Adrenal gland (tissue), 19 donors: ENCODE results near the gene PGAM4. TPM values are rescaled to one million over a fixed set of nuclear protein-coding genes. Genes with fewer than 3 reads are reported as not detected.

Experiments
- DNase-seq, 7 donors: peaks; one replicate each; pipeline ENCODE4 v3.0.0-alpha.2; 2019 to 2020
- H3K27ac ChIP-seq, 5 donors: fragments of 200-600 bp; sonication (generic) in 4 of 5; 1 replicate in 3 of 5; 2 replicates in 2 of 5; pipeline versions ENCODE4 v1.5.1 to v1.8.0; 2016 to 2020; ENCODE audit warnings: mild to moderate bottlenecking in 1 of 5
- H3K27me3 ChIP-seq: fragments of 200-600 bp; 2 replicates; pipeline ENCODE4 v1.8.0; 2021
- H3K36me3 ChIP-seq, 2 donors: fragments of 200-600 bp; replicated peaks in 1 of 2; 1 replicate in 1 of 2; 2 replicates in 1 of 2; pipeline versions ENCODE4 v1.5.1 to v1.8.0; 2018 to 2022
- H3K4me1 ChIP-seq, 2 donors: fragments of 200-600 bp; replicated peaks in 1 of 2; 1 replicate in 1 of 2; 2 replicates in 1 of 2; pipeline versions ENCODE4 v1.5.1 to v1.8.0; 2018 to 2021
- H3K4me3 ChIP-seq, 4 donors: fragments of 200-600 bp; sonication (generic) in 3 of 4; one replicate each; pipeline ENCODE4 v1.5.1; 2016 to 2018
- H3K9me3 ChIP-seq, 3 donors: fragments of 200-600 bp; sonication (generic) in 1 of 3; replicated peaks in 1 of 3; 1 replicate in 2 of 3; 2 replicates in 1 of 3; pipeline versions ENCODE4 v1.5.1 to v1.8.0; 2016 to 2021
- CTCF ChIP-seq, 6 experiments: fragments of 450-650 bp in 4 of 6; fragments of 200-600 bp in 2 of 6; sonication (generic) in 1 of 6; IDR thresholded peaks; 1 replicate in 5 of 6; 2 replicates in 1 of 6; pipeline versions ENCODE4 v1.5.1 to v1.8.0; 2016 to 2021; ENCODE audit warnings: antibody characterized with exemption in 6 of 6, mild to moderate bottlenecking in 2 of 6, moderate library complexity in 1 of 6
- POLR2A ChIP-seq, 2 donors: fragments of 450-650 bp; IDR thresholded peaks; one replicate each; pipeline ENCODE4 v1.6.1; 2017; ENCODE audit warnings: antibody characterized with exemption in 2 of 2, mild to moderate bottlenecking in 2 of 2, moderate library complexity in 1 of 2
- WGBS, 4 donors: extraction: QIAGEN DNeasy Blood & Tissue Kit in 2 of 4; methylation state at CpG; one replicate each; pipeline versions ENCODE4 v1.1.5 to v1.1.7; 2013 to 2017; 5-methylcytosine and 5-hydroxymethylcytosine counted together
- intact Hi-C, 2 donors: fragments of 100-400 bp; cut with DNase I; formaldehyde crosslinking; loops; one replicate each; pipeline versions ENCODE4 v1.14.1 to v1.15.0; 2022 to 2023
- long read RNA-seq, 10 donors: library from polyadenylated mRNA in 3 of 10; unstranded in 2 of 10; stranded (forward) in 1 of 10; transcript quantifications; one replicate each; pipeline ENCODE4 v2.0.0 and lab custom pipeline, GENCODE V29; 2021 to 2026
- polyA plus RNA-seq, 3 donors: library from polyadenylated mRNA; stranded (reverse); fragments of 200-250 nt in 2 of 3; fragments of 350-450 nt in 1 of 3; fragmentation: Illumina TruSeq in 1 of 3; extraction: RNeasy Lipid Tissue Mini Kit (QIAGEN cat#74804) in 1 of 3; gene quantifications; one replicate each; pipeline ENCODE4 v1.2.3, GENCODE V29; 2013 to 2014
- total RNA-seq, 9 donors: library from RNA; depleted of rRNA in 4 of 9; stranded (reverse); fragments of >200 nt in 4 of 9; fragments of 120-200 nt in 1 of 9; fragmentation: NEBNext Ultra II Directional in 1 of 9; extraction: Animal tissue kit (Norgen Biotek cat#: 25700) in 1 of 9; gene quantifications; one replicate each; pipeline versions ENCODE4 v1.1.0 to v1.2.4, GENCODE V29; 2013 to 2023
- donor health status: healthy with polysubstance abuse.
- donor health status: Bipolar disorder and iron deficiency.
- donor health status: DM: yes; HTN: yes; CAD: no.
- donor health status: DM: no; HTN: no; CAD: no.
- donor health status: DM: no; HTN: no; CAD: no.
- donor health status: DM: yes; HTN: yes; CAD: no.

The PGAM4 gene
- total RNA-seq (under 1 TPM in 1 of 9 donors, not detected in 8; 0.42 TPM), polyA plus RNA-seq (under 1 TPM in 1 of 3 donors, not detected in 2; 0.26 TPM)
- long read RNA-seq, donor 1 = 0 reads
- long read RNA-seq, donor 2 = 0 reads
- long read RNA-seq, donor 3 = 0 reads
- long read RNA-seq, donor 4 = 0 reads
- long read RNA-seq, donor 5 = 0 reads
- long read RNA-seq, donor 6 = 0 reads
- long read RNA-seq, donor 7 = 0 reads
- long read RNA-seq, donor 8 = 0 reads
- long read RNA-seq, donor 9 = 0 reads
- long read RNA-seq, donor 10 = 0 reads

- no peak for TF ChIP-seq CTCF (IDR thresholded peaks at IDR 0.05)
- TF ChIP-seq POLR2A (IDR thresholded peaks at IDR 0.05) = no peak
- DNase-seq = no peak
- 86 to 98% (median 95%) methylated on average over 8 to 13 of the region's 13 CpGs for WGBS, 4 donors
- Histone ChIP-seq H3K27ac (no peak within 1 kb of the TSS), H3K27me3 (no peaks in the 10 kb centered on the region), H3K9me3 (no peaks in the 10 kb centered on the region), H3K4me1 (no peaks in the 10 kb centered on the region), H3K4me3 (no peak within 1 kb of the TSS), H3K36me3 (no peaks in the 10 kb centered on the region)
- intact Hi-C loops = no loop called here
Observed at GRCh38 chrX:77969538-77969937, at the start of gene PGAM4. Gene PGAM4, minus strand, starts transcription at chrX:77969638. Its CDS starts 0 bp downstream, at chrX:77969638.

GRCh38 chrX:78011846-78012245, 42.4 kb upstream of the PGAM4 start:
- DNase-seq = no peak
- no peak for TF ChIP-seq POLR2A (IDR thresholded peaks at IDR 0.05)
- TF ChIP-seq CTCF (IDR thresholded peaks at IDR 0.05) = no peak
- 58 to 100% (median 83%) methylated on average over 1 of the region's 1 CpG for WGBS, 4 donors
- no peak overlapping the region for H3K4me3 ChIP-seq
- H3K27me3 ChIP-seq = no peaks in the 10 kb centered on the region
- H3K9me3 ChIP-seq = no peaks in the 10 kb centered on the region
- H3K36me3 ChIP-seq = no peaks in the 10 kb centered on the region
- intact Hi-C loops = no loop called here
- H3K4me1 ChIP-seq = no peaks in the 10 kb centered on the region
- no peak overlapping the region for H3K27ac ChIP-seq

- Histone ChIP-seq H3K9me3 (no peaks in the 10 kb centered on the region), H3K4me1 (no peaks in the 10 kb centered on the region), H3K27ac (no peak overlapping the region), H3K27me3 (no peaks in the 10 kb centered on the region), H3K36me3 (no peaks in the 10 kb centered on the region), H3K4me3 (no peak overlapping the region)
- no peak for DNase-seq
- intact Hi-C loops = no loop called here
- WGBS, 4 donors = 84 to 96% (median 90%) methylated on average over 4 of the region's 4 CpGs
- TF ChIP-seq POLR2A (IDR thresholded peaks at IDR 0.05) (no peak), CTCF (IDR thresholded peaks at IDR 0.05) (no peak)
Observed at GRCh38 chrX:77979870-77980269, 10.4 kb upstream of the PGAM4 start.

GRCh38 chrX:77977518-77977917, 8.1 kb upstream of the PGAM4 start:
- intact Hi-C loops = no loop called here
- no peak overlapping the region for H3K4me3 ChIP-seq
- no peak for DNase-seq
- no peak for TF ChIP-seq CTCF (IDR thresholded peaks at IDR 0.05)
- no peaks in the 10 kb centered on the region for H3K36me3 ChIP-seq
- H3K27ac ChIP-seq = no peak overlapping the region
- H3K9me3 ChIP-seq = no peaks in the 10 kb centered on the region
- H3K4me1 ChIP-seq = no peaks in the 10 kb centered on the region
- H3K27me3 ChIP-seq = no peaks in the 10 kb centered on the region
- WGBS, 4 donors = 85 to 100% (median 89%) methylated on average over 1 of the region's 1 CpG
